Stomach (tissue), 9 donors: ENCODE results near the gene SDR42E1. TPM values are rescaled to one million over a fixed set of nuclear protein-coding genes. Genes with fewer than 3 reads are reported as not detected.

Source experiments
- DNase-seq, 2 donors: peaks; one replicate each; pipeline versions ENCODE4 v3.0.0 to v3.0.0-alpha.2; 2013 to 2019
- H3K27ac ChIP-seq, 5 donors: fragments of 200-600 bp in 4 of 5; sonication (generic) in 4 of 5; one replicate each; pipeline ENCODE4 v1.5.1; 2013 to 2019; ENCODE audit warnings: mild to moderate bottlenecking in 1 of 5, moderate library complexity in 1 of 5
- H3K27me3 ChIP-seq, 3 donors: fragments of 200-600 bp; sonication (generic); one replicate each; pipeline ENCODE4 v1.5.1; 2017 to 2019; ENCODE audit warnings: mixed run types in 1 of 3
- H3K36me3 ChIP-seq, 4 donors: fragments of 200-600 bp; sonication (generic); 1 replicate in 3 of 4; 2 replicates in 1 of 4; pipeline ENCODE4 v1.5.1; 2016 to 2019
- H3K4me1 ChIP-seq, 4 donors: fragments of 200-600 bp; sonication (generic); one replicate each; pipeline ENCODE4 v1.5.1; 2016 to 2019
- H3K4me3 ChIP-seq, 4 donors: fragments of 200-600 bp; sonication (generic) in 3 of 4; one replicate each; pipeline ENCODE4 v1.5.1; 2016 to 2019; ENCODE audit warnings: mild to moderate bottlenecking in 1 of 4
- H3K9me3 ChIP-seq, 4 donors: fragments of 200-600 bp; sonication (generic); one replicate each; pipeline ENCODE4 v1.5.1; 2016 to 2019
- EP300 ChIP-seq: sonication (generic); formaldehyde crosslinking; IDR thresholded peaks from one replicate; pipeline ENCODE4 v1.6.1; 2017; ENCODE audit warnings: antibody characterized with exemption
- POLR2A ChIP-seq, 4 donors: fragments of 450-650 bp; IDR thresholded peaks; one replicate each; pipeline ENCODE4 v1.6.1; 2016; ENCODE audit warnings: antibody characterized with exemption in 4 of 4, control low read depth in 2 of 4, mild to moderate bottlenecking in 1 of 4, moderate library complexity in 1 of 4
- POLR2AphosphoS5 ChIP-seq, 3 donors: sonication (generic); formaldehyde crosslinking; IDR thresholded peaks; one replicate each; pipeline ENCODE4 v1.6.1; 2016; ENCODE audit warnings: antibody characterized with exemption in 3 of 3
- WGBS, 5 donors: extraction: QIAGEN DNeasy Blood & Tissue Kit in 3 of 5; methylation state at CpG; one replicate each; pipeline versions ENCODE4 v1.1.5 to v1.1.7; 2013 to 2018; 5-methylcytosine and 5-hydroxymethylcytosine counted together
- intact Hi-C: fragments of 100-400 bp; cut with DNase I; formaldehyde crosslinking; loops from one replicate; pipeline ENCODE4 v1.15.1; 2023; ENCODE audit warnings: low total_unique reads
- polyA plus RNA-seq, 3 donors: library from polyadenylated mRNA; stranded (reverse); fragments of 200-250 nt; gene quantifications; one replicate each; pipeline ENCODE4 v1.2.3, GENCODE V29; 2013
- total RNA-seq, 5 donors: library from RNA; depleted of rRNA; stranded (reverse); fragments of >200 nt; gene quantifications; one replicate each; pipeline versions ENCODE4 v1.1.0 to v1.2.3, GENCODE V29; 2014 to 2016
- TF ChIP-seq, protein P1 (sequence below), 7 experiments: fragments of 450-650 bp in 4 of 7; fragments of 200-600 bp in 3 of 7; sonication (generic) in 3 of 7; IDR thresholded peaks; one replicate each; pipeline ENCODE4 v1.5.1; 2016 to 2019; ENCODE audit warnings: antibody characterized with exemption in 7 of 7, control low read depth in 2 of 7, mild to moderate bottlenecking in 1 of 7
- donor health status: healthy with polysubstance abuse.
- donor health status: Bipolar disorder and iron deficiency.
- donor health status: healthy.

Gene SDR42E1
- total and polyA plus RNA-seq, 8 donors, result 0.58 to 7.9 (median 2.3) TPM; not detected in 1

DNA sequence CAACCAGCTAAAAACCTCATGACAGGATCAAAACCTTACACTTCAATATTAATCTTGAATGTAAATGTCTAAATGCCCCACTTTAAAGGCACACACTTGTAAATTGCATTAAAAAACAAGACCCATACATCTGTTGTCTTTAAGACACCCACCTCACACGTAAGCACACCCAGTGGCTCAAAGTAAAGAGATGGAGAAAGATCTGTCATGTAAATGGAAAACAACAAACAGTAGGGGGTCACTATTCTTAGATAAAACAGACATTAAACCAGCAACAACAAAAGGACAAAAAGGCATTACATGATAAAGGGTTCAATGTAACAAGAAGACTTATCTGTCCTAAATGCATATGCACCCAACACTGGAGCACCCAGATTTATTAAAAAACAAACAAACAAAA lies 35.6 kb downstream of the SDR42E1 start:
- no peak overlapping the region for H3K4me3 ChIP-seq
- no peaks in the 10 kb centered on the region for H3K27me3 ChIP-seq
- intact Hi-C loops, result no loop called here
- 46 to 71% (median 56%) methylated on average over 1 of the region's 1 CpG for WGBS, 5 donors
- no peak overlapping the region for H3K27ac ChIP-seq
- no peak for TF ChIP-seq EP300
- TF ChIP-seq POLR2AphosphoS5 (IDR thresholded peaks at IDR 0.05), result no peak
- TF ChIP-seq, protein P1, sequence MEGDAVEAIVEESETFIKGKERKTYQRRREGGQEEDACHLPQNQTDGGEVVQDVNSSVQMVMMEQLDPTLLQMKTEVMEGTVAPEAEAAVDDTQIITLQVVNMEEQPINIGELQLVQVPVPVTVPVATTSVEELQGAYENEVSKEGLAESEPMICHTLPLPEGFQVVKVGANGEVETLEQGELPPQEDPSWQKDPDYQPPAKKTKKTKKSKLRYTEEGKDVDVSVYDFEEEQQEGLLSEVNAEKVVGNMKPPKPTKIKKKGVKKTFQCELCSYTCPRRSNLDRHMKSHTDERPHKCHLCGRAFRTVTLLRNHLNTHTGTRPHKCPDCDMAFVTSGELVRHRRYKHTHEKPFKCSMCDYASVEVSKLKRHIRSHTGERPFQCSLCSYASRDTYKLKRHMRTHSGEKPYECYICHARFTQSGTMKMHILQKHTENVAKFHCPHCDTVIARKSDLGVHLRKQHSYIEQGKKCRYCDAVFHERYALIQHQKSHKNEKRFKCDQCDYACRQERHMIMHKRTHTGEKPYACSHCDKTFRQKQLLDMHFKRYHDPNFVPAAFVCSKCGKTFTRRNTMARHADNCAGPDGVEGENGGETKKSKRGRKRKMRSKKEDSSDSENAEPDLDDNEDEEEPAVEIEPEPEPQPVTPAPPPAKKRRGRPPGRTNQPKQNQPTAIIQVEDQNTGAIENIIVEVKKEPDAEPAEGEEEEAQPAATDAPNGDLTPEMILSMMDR (IDR thresholded peaks at IDR 0.05), result no peak
- no peak for TF ChIP-seq POLR2A (IDR thresholded peaks at IDR 0.05)
- H3K4me1 ChIP-seq, result no peaks in the 10 kb centered on the region
- DNase-seq, result no peak
- peaks cover 0 to 31% (median 21%) of the 10 kb centered on the region in 4 donors for H3K9me3 ChIP-seq
- H3K36me3 ChIP-seq, result no peaks in the 10 kb centered on the region

DNA sequence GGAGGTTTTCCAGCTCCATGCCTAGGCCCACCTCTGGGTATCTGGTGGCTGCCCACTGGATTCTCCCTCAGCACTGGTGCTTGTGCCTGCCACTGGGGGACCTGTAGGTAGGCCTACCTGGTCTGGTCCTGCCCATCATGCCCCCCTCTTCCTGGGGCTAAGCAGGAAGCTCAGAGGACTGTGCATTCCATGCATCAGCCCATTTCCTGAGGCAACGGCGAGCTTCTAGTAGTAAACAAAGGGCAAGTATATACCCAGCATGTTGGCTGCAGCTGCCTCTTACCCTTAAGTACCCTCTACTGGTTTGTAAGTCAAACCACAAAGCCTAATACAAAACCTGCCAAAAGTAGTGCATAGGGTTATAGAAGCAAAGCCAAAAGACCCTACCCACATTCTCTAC lies 37.5 kb downstream of the SDR42E1 start:
- intact Hi-C loops, result no loop called here
- no peak for TF ChIP-seq POLR2AphosphoS5 (IDR thresholded peaks at IDR 0.05)
- TF ChIP-seq, protein P1 (IDR thresholded peaks at IDR 0.05), result no peak
- no peak for TF ChIP-seq EP300
- no peak for TF ChIP-seq POLR2A (IDR thresholded peaks at IDR 0.05)
- WGBS, 5 donors, result 71 to 86% (median 80%) methylated on average over 2 of the region's 2 CpGs
- H3K36me3 ChIP-seq, result no peaks in the 10 kb centered on the region
- H3K4me3 ChIP-seq, result no peak overlapping the region
- H3K4me1 ChIP-seq, result no peaks in the 10 kb centered on the region
- H3K9me3 ChIP-seq, result peaks cover 0 to 39% (median 24%) of the 10 kb centered on the region in 4 donors
- no peak overlapping the region for H3K27ac ChIP-seq
- no peaks in the 10 kb centered on the region for H3K27me3 ChIP-seq
- DNase-seq, result no peak

DNA sequence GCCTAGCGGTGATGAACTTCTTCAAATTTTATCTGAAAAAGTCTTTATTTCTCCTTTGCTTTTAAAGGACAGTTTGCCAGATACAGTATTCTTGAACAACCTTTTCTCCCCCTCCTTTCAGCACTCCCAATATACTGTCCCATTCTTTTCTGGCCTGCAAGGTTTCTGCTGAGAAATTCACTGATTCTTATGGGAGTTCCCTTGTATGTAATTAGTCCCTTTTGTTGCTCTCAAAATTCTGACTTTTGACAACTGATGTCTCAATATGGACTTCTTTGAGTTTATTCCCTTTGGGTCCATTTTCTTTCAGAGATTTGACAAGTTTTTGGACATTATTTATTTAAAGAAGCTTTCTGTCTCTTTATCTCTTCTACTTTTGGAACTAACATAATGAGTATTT lies 39.4 kb downstream of the SDR42E1 start:
- Histone ChIP-seq H3K4me1 (no peaks in the 10 kb centered on the region), H3K9me3 (peaks cover 0 to 39% (median 24%) of the 10 kb centered on the region in 4 donors), H3K27me3 (no peaks in the 10 kb centered on the region), H3K4me3 (no peak overlapping the region), H3K27ac (no peak overlapping the region), H3K36me3 (no peaks in the 10 kb centered on the region)
- TF ChIP-seq, protein P1 (IDR thresholded peaks at IDR 0.05), result no peak
- TF ChIP-seq POLR2A (IDR thresholded peaks at IDR 0.05) (no peak), POLR2AphosphoS5 (IDR thresholded peaks at IDR 0.05) (no peak), EP300 (no peak)
- no peak for DNase-seq
- WGBS, 5 donors, result 94 to 99% (median 98%) methylated on average over 1 of the region's 1 CpG
- intact Hi-C loops, result no loop called here

DNA sequence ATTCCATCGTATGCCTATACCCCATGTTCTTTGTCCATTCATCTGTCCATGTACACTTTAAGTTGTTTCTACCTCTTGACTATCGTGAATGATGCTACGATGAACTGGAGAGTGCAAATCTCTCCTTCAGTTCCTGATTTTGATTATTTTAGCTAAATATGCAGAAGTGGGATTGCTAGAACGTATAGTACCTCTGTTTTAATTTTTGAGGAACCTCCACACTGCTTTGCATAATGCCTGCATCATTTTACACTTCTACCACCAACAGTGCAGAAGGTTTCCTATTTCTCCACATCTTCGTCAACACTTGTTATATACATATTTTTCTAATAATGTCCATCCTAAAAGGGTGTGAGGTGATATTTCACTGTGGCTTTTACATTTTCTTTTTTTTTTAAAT lies 43.9 kb downstream of the SDR42E1 start:
- Histone ChIP-seq H3K9me3 (peaks cover 0 to 22% (median 17%) of the 10 kb centered on the region in 4 donors), H3K4me1 (no peaks in the 10 kb centered on the region), H3K4me3 (no peak overlapping the region), H3K36me3 (no peaks in the 10 kb centered on the region), H3K27ac (no peak overlapping the region), H3K27me3 (no peaks in the 10 kb centered on the region)
- TF ChIP-seq POLR2AphosphoS5 (IDR thresholded peaks at IDR 0.05) (no peak), POLR2A (IDR thresholded peaks at IDR 0.05) (no peak), EP300 (no peak)
- TF ChIP-seq, protein P1 (IDR thresholded peaks at IDR 0.05), result no peak
- WGBS, 5 donors, result 81 to 90% (median 86%) methylated on average over 5 of the region's 5 CpGs
- DNase-seq, result no peak
- intact Hi-C loops, result no loop called here
